Progenitor cell of endocrine pancreas (in vitro differentiated cells): ENCODE measurements around the gene SLC38A8. TPM values are rescaled to one million over a fixed set of nuclear protein-coding genes. Genes with fewer than 3 reads are reported as not detected.

Source experiments
- DNase-seq: peaks from one replicate; pipeline ENCODE4 v3.0.0; 2021; ENCODE audit warnings: low spot score; ENCODE audit not compliant: unreplicated experiment
- H3K27ac Mint-ChIP-seq: 2 replicates; pipeline ENCODE4 v1.8.0; 2021; ENCODE audit warnings: mild to moderate bottlenecking, moderate library complexity, mixed read lengths
- H3K27me3 Mint-ChIP-seq: 2 replicates; pipeline ENCODE4 v1.8.0; 2021; ENCODE audit warnings: mixed read lengths
- H3K36me3 Mint-ChIP-seq: 2 replicates; pipeline ENCODE4 v1.8.0; 2022; ENCODE audit warnings: mixed read lengths; ENCODE audit not compliant: insufficient read depth
- H3K4me1 Mint-ChIP-seq: 2 replicates; pipeline ENCODE4 v1.8.0; 2021; ENCODE audit warnings: low read depth, mixed read lengths
- H3K4me3 Mint-ChIP-seq: 2 replicates; pipeline ENCODE4 v1.8.0; 2021; ENCODE audit warnings: low read depth, mild to moderate bottlenecking, moderate library complexity, mixed read lengths
- H3K9me3 Mint-ChIP-seq: 2 replicates; pipeline ENCODE4 v1.8.0; 2021; ENCODE audit warnings: low read depth, mixed read lengths
- total RNA-seq: library from RNA; stranded (reverse); gene quantifications from 2 replicates; pipeline ENCODE4 v1.2.1, GENCODE V29; 2021
- TF ChIP-seq, protein P1 (sequence below): fragments of 200-600 bp; sonication (generic); IDR thresholded peaks from one replicate; pipeline ENCODE4 v1.5.0; 2021; ENCODE audit warnings: antibody characterized with exemption, mild to moderate bottlenecking; ENCODE audit not compliant: unreplicated experiment

The SLC38A8 gene
- total RNA-seq, 1 donor from 2014 or later = 0.24 TPM

DNA sequence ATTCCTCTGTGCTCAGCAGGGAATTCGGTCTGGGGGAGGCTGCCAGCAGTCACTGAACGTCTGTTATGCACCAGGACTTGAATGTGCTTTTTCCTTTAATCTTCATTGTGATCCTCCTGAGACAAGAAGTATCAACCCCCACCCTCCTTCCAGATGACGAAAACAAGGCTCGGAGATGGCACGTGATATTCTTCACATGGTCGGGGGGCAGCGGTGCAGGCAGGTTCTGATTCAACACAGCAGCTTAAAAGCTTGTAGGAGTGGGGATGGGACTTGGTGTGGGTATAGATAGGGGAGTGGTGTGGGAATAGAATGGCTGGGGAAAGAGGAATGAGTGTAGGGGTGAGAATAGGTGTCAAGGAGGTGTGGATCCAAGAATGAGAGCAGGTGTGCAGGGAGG, 68.1 kb downstream of the SLC38A8 start:
- H3K4me1 Mint-ChIP-seq = no peaks in the 10 kb centered on the region
- H3K4me3 Mint-ChIP-seq = no peak overlapping the region

DNA sequence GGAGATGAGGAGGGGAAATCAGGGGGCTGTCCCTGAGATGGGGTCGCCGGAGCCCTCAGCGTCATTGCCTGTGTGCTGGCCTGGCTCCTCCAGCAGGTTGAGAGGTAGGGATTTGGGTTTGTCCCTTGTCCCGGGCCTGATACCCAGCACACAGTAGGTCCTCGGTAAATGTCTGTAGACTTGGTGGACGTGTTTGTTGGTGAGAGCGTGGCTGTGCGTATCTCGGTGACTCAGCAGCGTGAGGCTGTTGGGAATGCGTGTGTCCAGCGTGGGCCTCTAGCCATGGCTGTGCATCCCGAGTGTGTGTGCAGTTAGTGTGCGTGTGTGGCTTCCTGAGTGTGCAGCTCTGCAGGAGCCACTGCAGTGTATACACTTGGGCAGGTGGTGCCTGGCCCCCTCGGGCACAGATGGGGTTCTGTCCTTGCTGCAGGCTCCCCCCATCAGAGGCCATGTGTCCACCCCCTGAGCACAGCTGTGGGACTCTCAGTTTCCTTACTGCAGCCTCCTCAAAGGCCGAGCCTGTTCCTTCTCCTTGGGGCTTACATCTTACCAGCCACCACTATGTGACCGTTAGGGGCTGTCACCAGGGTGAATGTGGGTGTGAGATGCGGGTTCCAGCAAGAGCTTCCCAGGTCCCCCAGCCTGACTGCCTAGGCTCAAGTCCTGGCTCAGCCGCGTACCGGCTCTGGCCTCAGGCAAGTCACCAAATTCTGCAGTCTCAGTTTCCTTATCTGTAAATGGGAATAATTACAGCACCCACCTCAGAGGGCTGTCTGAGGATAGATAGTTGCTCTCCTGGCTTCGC, 68.8 kb downstream of the SLC38A8 start:
- Mint-ChIP-seq H3K27ac (no peak overlapping the region), H3K9me3 (peaks cover 10% of the 10 kb centered on the region), H3K36me3 (peaks cover 3% of the 10 kb centered on the region), H3K4me1 (no peaks in the 10 kb centered on the region), H3K4me3 (no peak overlapping the region), H3K27me3 (peaks cover 19% of the 10 kb centered on the region)
- TF ChIP-seq, protein P1, sequence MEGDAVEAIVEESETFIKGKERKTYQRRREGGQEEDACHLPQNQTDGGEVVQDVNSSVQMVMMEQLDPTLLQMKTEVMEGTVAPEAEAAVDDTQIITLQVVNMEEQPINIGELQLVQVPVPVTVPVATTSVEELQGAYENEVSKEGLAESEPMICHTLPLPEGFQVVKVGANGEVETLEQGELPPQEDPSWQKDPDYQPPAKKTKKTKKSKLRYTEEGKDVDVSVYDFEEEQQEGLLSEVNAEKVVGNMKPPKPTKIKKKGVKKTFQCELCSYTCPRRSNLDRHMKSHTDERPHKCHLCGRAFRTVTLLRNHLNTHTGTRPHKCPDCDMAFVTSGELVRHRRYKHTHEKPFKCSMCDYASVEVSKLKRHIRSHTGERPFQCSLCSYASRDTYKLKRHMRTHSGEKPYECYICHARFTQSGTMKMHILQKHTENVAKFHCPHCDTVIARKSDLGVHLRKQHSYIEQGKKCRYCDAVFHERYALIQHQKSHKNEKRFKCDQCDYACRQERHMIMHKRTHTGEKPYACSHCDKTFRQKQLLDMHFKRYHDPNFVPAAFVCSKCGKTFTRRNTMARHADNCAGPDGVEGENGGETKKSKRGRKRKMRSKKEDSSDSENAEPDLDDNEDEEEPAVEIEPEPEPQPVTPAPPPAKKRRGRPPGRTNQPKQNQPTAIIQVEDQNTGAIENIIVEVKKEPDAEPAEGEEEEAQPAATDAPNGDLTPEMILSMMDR = no peak
- DNase-seq = no peak

More for the DNA sequence above, 68.1 kb downstream of the SLC38A8 start:
- Mint-ChIP-seq H3K27me3 (peaks cover 15% of the 10 kb centered on the region), H3K27ac (no peak overlapping the region), H3K9me3 (peaks cover 14% of the 10 kb centered on the region), H3K36me3 (peaks cover 6% of the 10 kb centered on the region)
- TF ChIP-seq, protein P1 = no peak
- DNase-seq = no peak

DNA sequence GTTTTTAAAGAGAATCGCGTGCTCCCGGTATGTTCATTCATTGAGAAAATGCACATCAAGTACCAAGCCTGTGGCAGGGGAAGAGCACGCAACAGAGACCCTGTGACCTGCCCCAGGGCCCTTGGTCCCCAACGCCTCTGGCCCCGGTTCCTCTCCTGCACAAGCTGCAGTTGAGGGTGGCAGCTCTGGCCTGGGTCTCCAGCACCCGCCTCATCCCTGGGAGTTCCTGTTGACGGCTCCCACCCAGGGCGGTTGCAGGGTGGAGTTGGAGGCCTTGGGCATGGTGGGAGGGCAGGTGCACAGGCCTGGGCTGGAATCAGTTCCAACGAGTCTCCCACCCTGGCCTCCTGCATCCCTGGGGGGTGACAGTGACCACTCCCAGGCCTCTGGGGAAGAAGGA, 69.5 kb downstream of the SLC38A8 start:
- TF ChIP-seq, protein P1 = no peak
- no peaks in the 10 kb centered on the region for H3K4me1 Mint-ChIP-seq
- no peak overlapping the region for H3K27ac Mint-ChIP-seq
- H3K36me3 Mint-ChIP-seq = peaks cover 2% of the 10 kb centered on the region
- H3K4me3 Mint-ChIP-seq = no peak overlapping the region
- DNase-seq = no peak
- peaks cover 3% of the 10 kb centered on the region for H3K9me3 Mint-ChIP-seq
- H3K27me3 Mint-ChIP-seq = peaks cover 19% of the 10 kb centered on the region

DNA sequence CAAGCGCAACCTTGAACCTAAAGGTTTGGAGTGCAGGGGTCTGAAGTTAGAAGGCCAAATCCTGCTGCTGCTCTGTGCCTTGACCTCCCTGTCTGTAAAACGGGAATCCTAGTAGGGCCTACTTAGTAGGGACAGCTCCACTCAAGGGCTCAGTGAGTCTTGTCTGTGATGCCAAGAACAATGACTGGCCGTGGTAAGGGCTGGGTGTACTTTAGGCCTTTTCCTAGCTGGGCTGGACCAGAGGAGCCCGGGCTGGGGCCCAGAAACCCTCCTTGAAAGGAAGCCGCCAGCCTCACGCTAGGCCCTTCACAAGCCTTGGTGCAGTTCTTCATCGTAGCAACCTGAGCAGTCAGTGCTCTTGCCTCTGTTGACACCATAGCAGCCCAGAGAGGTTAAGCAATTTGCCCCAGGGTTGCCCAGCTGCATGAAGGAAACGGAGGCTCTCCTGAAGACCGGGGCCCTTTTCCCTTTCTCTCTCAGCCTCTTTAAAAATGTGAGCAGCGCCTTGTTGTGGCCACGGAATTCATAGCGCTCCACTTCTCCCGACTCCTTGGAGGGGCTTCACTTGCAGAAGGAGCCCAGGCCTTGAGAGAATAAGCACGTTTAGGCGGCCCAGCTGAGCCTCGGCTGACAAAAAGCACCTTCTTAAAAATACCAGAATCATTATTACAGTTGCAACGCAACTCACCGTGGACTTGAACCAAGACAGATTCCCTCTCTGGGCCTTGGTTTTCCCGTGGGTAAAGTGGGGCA, 70.2 kb downstream of the SLC38A8 start:
- no peak for DNase-seq
- H3K27ac Mint-ChIP-seq = no peak overlapping the region

More for the DNA sequence above, 70.2 kb downstream of the SLC38A8 start:
- no peaks in the 10 kb centered on the region for H3K9me3 Mint-ChIP-seq
- no peak overlapping the region for H3K4me3 Mint-ChIP-seq
- no peaks in the 10 kb centered on the region for H3K36me3 Mint-ChIP-seq
- H3K27me3 Mint-ChIP-seq = peaks cover 19% of the 10 kb centered on the region
- no peaks in the 10 kb centered on the region for H3K4me1 Mint-ChIP-seq
- TF ChIP-seq, protein P1 = no peak
